Adrenal gland (tissue), 5 donors: ENCODE results near the gene RGL1.

Source experiments
- CTCF ChIP-seq, 6 experiments: fragments of 450-650 bp in 4 of 6; fragments of 200-600 bp in 2 of 6; sonication (generic) in 1 of 6; IDR thresholded peaks; 1 replicate in 5 of 6; 2 replicates in 1 of 6; pipeline versions ENCODE4 v1.5.1 to v1.8.0; 2016 to 2021; ENCODE audit warnings: antibody characterized with exemption in 6 of 6, mild to moderate bottlenecking in 2 of 6, moderate library complexity in 1 of 6
- POLR2A ChIP-seq, 2 donors: fragments of 450-650 bp; IDR thresholded peaks; one replicate each; pipeline ENCODE4 v1.6.1; 2017; ENCODE audit warnings: antibody characterized with exemption in 2 of 2, mild to moderate bottlenecking in 2 of 2, moderate library complexity in 1 of 2
- donor health status: DM: no; HTN: no; CAD: no.

DNA sequence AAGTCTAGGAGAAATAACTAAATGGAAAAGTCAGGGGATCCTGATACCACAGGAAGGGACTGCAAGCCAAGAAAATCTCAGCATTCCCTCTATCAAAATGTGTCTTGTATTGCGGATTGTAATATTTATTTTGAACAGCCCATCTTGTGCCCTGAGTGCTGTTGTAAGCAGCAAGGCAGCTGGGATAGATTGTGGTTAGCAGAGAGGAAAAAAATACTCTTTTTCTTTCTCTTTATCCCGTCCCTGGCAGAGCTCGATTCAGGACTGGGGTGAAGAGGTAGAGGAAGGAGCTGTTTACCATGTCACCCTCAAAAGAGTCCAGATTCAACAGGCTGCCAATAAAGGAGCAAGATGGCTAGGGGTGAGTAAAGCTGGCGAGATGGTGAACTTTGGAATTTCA is 1.2 kb downstream of the RGL1 start:
- no peak for TF ChIP-seq CTCF (IDR thresholded peaks at IDR 0.05)
- TF ChIP-seq POLR2A (IDR thresholded peaks at IDR 0.05), result no peak
